Adipocyte (in vitro differentiated cells): Measurements from ENCODE around the gene NEUROD2.

Experiments used
- DNase-seq: peaks from one replicate; pipeline ENCODE4 v3.0.0-alpha.2; 2015; ENCODE audit warnings: low read depth
- H3K27me3 ChIP-seq: replicated peaks from 2 replicates; pipeline ENCODE4 v1.7.0; 2013; ENCODE audit warnings: mild to moderate bottlenecking, low read length, moderate library complexity; ENCODE audit not compliant: control insufficient read depth, insufficient read depth
- H3K36me3 ChIP-seq: 2 replicates; pipeline ENCODE4 v1.7.0; 2013; ENCODE audit warnings: low read length, mild to moderate bottlenecking, moderate library complexity; ENCODE audit not compliant: control insufficient read depth, insufficient read depth, severe bottlenecking
- H3K4me1 ChIP-seq: 2 replicates; pipeline ENCODE4 v1.7.0; 2013; ENCODE audit warnings: mild to moderate bottlenecking, low read length, moderate library complexity; ENCODE audit not compliant: control insufficient read depth, insufficient read depth
- H3K4me3 ChIP-seq: 2 replicates; pipeline ENCODE4 v1.7.0; 2013; ENCODE audit warnings: mild to moderate bottlenecking, low read length, moderate library complexity
- H3K9ac ChIP-seq: 2 replicates; pipeline ENCODE4 v1.7.0; 2013; ENCODE audit warnings: mild to moderate bottlenecking, low read length, moderate library complexity
- H3K9me3 ChIP-seq: 2 replicates; pipeline ENCODE4 v1.7.0; 2013; ENCODE audit warnings: mild to moderate bottlenecking, low read length, moderate library complexity; ENCODE audit not compliant: control insufficient read depth

Gene NEUROD2

DNA sequence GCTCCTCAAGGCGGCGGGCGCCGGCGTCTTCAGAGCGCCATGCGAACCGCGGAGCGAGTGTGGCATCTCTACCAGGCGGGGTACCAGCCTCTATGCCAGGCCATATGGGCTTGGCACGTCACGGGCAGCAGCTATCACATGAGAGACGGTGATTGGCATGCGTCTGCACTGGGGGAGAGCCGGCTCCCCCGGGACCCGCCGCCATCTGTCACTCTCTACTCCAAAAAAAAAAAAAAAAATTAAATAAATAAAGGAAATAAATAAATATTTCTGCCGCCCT, at the start of gene NEUROD2:
TSS of gene NEUROD2 (minus strand) at position 70 of the 280 bp plus-strand sequence. CDS start 1,321 bp downstream, outside the sequence.
- no peaks in the 10 kb centered on the region for H3K36me3 ChIP-seq
- H3K9ac ChIP-seq: no peak within 1 kb of the TSS
- no peak for DNase-seq
- peaks cover 64% of the 10 kb centered on the region for H3K27me3 ChIP-seq
- no peaks in the 10 kb centered on the region for H3K9me3 ChIP-seq
- H3K4me3 ChIP-seq: no peak within 1 kb of the TSS
- peaks cover 3% of the 10 kb centered on the region for H3K4me1 ChIP-seq

DNA sequence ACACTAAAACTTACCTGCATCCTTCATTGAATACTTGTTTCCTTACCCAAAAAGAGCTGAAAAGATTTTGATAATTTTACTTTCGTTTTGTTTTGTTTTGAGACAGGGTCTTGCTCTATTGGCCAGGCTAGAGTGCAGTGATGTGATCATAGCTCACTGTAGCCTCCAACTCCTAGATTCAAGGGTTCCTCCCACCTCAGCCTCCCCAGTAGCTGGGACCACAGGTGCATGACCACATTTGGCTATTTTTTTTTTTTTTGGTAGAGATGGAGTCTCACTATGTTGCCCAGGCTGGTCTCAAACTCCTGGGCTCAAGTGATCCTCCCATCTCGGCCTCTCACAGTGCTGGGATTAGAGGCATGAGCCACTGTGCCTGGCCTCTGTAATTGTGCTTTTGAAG, 47.4 kb upstream of the NEUROD2 start:
- H3K4me3 ChIP-seq: no peak overlapping the region
- H3K4me1 ChIP-seq: no peaks in the 10 kb centered on the region
- no peak for DNase-seq
- H3K36me3 ChIP-seq: peaks cover 22% of the 10 kb centered on the region
- no peaks in the 10 kb centered on the region for H3K27me3 ChIP-seq
- no peak overlapping the region for H3K9ac ChIP-seq
- H3K9me3 ChIP-seq: no peaks in the 10 kb centered on the region

DNA sequence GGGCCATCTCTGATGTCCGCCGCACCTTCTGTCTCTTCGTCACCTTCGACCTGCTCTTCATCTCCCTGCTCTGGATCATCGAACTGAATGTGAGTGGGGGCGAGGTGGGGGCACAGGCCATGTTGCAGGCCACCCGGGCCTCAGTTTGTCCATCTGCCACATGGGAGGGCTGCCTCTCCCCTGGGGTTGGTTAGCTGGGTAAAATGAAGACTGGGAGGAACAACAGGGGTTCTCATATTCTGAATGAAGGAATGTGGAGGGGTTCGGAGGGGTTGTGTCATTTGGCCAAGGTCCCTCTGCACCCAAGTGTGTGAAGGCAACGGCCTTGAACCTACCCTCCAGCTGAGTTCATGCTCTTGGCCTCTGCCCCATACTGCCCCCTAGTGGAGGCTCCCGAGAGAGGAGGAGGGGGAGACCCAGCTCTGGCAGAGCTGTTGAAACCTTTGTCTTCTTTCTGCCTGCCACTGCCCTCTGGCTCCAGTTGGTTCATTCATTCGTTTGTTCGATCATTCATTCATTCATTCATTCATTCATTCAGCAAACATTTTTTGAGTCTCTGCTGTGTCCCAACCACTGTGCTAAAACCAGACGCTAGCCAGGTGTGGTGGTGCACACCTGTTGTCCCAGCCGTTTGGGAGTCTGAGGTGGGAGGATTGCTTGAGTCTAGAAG, 46.1 kb upstream of the NEUROD2 start:
- Histone ChIP-seq H3K4me1 (no peaks in the 10 kb centered on the region), H3K36me3 (peaks cover 14% of the 10 kb centered on the region), H3K27me3 (no peaks in the 10 kb centered on the region), H3K9me3 (no peaks in the 10 kb centered on the region), H3K9ac (no peak overlapping the region), H3K4me3 (no peak overlapping the region)
- DNase-seq: peak; percentile 49

DNA sequence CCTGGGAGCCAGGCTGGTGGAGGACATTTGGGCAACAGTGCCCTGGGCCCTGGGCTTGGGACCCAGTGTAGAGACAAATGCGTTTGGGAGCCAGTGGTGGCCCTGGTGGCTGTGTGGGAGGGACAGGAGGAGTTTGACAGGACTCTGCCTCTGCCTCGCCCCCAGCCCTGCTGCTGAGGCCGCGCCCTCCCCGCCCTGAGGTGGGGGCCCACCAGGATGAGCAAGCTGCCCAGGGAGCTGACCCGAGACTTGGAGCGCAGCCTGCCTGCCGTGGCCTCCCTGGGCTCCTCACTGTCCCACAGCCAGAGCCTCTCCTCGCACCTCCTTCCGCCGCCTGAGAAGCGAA, 45.6 kb upstream of the NEUROD2 start:
- DNase-seq: no peak
- H3K27me3 ChIP-seq: no peaks in the 10 kb centered on the region
- H3K9ac ChIP-seq: no peak overlapping the region
- no peaks in the 10 kb centered on the region for H3K9me3 ChIP-seq
- H3K4me1 ChIP-seq: no peaks in the 10 kb centered on the region
- no peak overlapping the region for H3K4me3 ChIP-seq
- peaks cover 8% of the 10 kb centered on the region for H3K36me3 ChIP-seq

DNA sequence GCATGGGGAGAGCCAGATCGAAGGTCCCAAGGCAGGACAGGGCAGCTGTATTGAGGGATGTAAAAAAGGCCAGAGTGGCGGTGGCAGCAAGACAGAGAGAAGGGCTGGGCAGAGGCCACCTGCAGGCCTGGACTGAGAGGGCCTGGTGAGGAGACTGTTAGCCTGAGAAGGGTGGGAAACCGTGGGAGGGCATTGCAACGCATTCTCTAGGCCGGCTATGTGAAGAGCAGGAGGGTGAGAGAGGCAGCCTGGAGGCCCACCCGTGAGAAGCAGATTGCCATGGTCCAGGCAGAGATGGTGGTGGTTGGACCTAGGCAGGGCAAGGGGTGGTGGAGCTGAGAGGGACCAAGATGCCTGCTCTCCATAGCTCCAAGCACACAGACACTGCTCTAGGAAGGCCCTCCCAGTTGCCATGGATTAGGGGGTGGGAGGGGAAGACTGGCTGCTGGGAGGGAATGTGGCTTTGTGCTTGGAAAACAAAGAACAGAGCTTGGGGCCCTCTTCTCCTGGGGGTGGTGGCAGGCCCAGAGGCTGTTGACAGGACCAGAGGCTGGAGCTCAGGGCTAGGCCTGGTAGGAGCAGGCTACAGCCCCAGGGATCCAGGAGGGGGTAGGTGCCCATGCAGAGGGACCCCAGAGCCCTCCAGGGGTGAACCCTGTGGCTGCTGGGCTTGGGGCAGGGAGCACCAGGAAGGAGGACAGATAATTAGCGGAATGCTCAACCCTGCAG, 45.0 kb upstream of the NEUROD2 start:
- H3K4me1 ChIP-seq: no peaks in the 10 kb centered on the region
- peak; percentile 22 for DNase-seq
- H3K4me3 ChIP-seq: no peak overlapping the region
- peaks cover 4% of the 10 kb centered on the region for H3K36me3 ChIP-seq
- no peaks in the 10 kb centered on the region for H3K27me3 ChIP-seq
- no peak overlapping the region for H3K9ac ChIP-seq
- H3K9me3 ChIP-seq: no peaks in the 10 kb centered on the region

DNA sequence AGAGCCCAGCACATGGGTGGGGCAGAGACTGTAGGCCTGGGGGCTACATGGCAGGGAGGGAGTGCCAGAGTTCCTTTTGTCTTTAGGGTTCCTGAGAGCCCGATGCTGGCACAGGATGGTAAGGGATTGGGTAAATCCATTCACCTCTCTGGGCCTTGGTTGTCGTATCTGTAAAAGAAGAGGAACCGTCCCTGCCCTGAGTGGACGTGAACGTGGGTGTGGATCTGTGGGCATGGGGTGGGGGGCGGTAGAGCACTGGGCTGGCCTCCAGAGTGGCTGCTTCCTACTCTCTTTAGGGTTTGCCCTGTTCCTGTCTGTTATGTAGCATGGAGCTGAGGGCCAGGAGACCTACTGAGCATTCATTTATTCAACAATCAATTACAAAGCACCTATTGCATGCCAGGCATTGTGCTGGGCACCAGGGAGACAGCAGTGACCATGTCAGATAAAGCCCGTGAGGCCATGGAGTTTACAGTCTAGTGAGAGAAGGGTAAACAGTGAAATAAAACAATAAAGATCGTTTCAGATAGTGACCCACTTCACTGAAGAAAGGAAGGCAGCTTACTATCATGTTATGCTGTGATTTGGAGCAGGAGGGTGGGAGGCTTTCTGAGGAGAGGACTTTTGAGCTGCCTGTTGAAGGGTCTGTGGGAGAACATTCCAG, 44.3 kb upstream of the NEUROD2 start:
- Histone ChIP-seq H3K4me3 (no peak overlapping the region), H3K4me1 (no peaks in the 10 kb centered on the region), H3K27me3 (no peaks in the 10 kb centered on the region), H3K36me3 (peaks cover 4% of the 10 kb centered on the region), H3K9ac (no peak overlapping the region), H3K9me3 (no peaks in the 10 kb centered on the region)
- no peak for DNase-seq

DNA sequence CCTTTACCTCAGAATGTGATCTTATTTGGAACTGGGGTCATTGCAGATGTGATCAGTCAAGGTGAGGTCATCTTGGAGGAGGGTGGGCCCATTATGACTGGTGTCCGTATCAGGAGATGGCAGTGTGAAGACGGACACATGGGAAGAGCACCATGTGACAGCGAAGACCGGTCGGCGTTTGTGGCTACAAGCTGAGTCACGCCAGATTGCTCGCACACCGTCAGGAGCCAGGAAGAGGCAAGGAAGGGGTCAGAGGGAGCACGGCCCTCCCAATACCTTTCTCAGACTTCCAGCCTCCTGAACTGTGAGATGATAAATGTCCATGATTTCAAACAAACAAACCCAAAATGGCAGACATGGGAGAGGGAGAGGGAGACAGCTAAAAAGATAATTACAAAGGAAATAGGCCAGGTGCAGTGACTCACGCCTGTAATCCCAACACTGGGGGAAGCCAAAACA, 42.4 kb upstream of the NEUROD2 start:
- Histone ChIP-seq H3K9ac (no peak overlapping the region), H3K4me1 (no peaks in the 10 kb centered on the region), H3K27me3 (no peaks in the 10 kb centered on the region), H3K4me3 (no peak overlapping the region), H3K9me3 (no peaks in the 10 kb centered on the region), H3K36me3 (peaks cover 4% of the 10 kb centered on the region)
- DNase-seq: no peak

DNA sequence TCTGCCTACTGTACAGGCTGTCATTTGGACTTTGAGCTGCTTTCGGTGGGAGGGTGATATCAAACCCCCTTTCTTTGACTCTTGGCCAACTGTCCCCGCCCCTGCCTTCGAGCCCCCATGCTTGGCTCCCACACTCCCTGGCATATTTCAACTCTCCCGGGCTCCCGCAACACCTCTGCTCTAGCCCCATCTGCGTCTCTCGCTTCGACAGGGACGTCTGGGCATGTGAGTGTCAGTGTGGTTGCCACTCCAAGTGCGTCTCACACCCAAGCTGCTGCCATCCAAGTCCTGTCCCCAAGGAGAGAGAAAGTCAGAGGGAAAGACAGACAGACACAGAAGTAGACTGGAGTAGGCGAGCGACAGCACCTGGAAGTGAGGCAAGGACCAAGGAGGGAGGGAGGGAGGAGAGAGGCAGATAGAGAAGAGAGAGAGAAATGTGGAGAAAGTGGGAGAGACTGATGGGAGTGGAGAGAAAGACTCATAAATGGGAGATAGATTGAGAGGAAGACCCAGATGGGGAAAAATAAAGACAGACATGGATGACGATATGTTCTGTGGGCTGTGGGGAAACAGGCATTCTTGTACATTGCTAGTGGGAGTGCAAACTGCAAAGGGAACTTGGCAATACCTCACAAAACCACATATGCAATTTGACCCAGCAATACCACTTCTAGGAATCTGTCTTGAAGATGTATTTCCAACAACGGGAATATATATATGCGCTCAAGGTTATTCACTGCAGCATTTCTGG, 41.1 kb upstream of the NEUROD2 start:
- DNase-seq: peak; percentile 63
- H3K27me3 ChIP-seq: no peaks in the 10 kb centered on the region

DNA sequence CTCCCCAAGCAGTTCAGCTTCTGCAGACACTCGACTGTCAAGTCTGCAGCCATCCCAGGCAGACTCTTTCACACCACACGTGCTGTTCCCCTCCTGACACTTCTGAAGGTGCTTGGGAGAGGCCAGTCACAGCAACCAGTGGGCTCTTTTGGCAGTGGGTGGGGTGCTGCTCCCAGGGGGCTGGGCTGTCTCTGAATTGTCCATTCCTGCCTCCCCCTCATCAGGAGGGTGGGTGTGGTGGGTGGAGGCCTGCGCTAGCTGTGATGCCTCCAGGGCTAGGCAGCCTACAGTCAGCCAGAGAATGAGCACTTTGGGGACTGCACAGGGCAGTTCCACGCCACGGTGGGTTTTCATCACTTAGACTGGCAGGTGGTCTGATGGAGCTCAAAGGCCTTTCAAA, 39.5 kb upstream of the NEUROD2 start:
- no peaks in the 10 kb centered on the region for H3K9me3 ChIP-seq
- H3K36me3 ChIP-seq: no peaks in the 10 kb centered on the region
- DNase-seq: no peak
- H3K4me3 ChIP-seq: no peak overlapping the region
- H3K27me3 ChIP-seq: no peaks in the 10 kb centered on the region
- no peaks in the 10 kb centered on the region for H3K4me1 ChIP-seq
- no peak overlapping the region for H3K9ac ChIP-seq

More for the DNA sequence above, 41.1 kb upstream of the NEUROD2 start:
- Histone ChIP-seq H3K4me3 (no peak overlapping the region), H3K36me3 (no peaks in the 10 kb centered on the region), H3K9ac (no peak overlapping the region), H3K9me3 (no peaks in the 10 kb centered on the region), H3K4me1 (no peaks in the 10 kb centered on the region)

DNA sequence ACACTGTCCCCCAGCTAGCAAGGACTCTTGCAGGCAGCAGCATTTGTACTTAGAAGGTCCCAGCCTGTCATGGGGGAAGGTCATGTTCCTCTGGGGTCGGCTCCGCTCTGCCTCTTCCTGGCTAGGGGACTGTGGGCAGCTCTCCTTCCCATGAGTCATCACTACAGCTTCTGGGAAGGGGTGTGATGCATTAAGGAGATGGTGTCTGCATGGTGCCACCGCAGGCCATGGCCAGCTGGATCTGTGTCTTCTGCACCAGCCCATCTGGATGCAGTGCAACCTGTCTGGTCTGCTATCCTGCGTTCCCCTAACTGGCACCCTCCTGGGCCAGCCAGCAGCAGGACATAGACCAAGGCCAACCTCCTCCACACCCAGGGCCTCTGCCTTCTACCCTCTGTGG, 35.6 kb upstream of the NEUROD2 start:
- H3K36me3 ChIP-seq: no peaks in the 10 kb centered on the region
- no peak overlapping the region for H3K9ac ChIP-seq
- no peak for DNase-seq
- peaks cover 16% of the 10 kb centered on the region for H3K4me1 ChIP-seq
- no peaks in the 10 kb centered on the region for H3K9me3 ChIP-seq
- H3K27me3 ChIP-seq: no peaks in the 10 kb centered on the region
- no peak overlapping the region for H3K4me3 ChIP-seq
